Testis (tissue), 3 donors: ENCODE measurements around the gene MDFIC. TPM values are rescaled to one million over a fixed set of nuclear protein-coding genes. Genes with fewer than 3 reads are reported as not detected.

Experiments
- DNase-seq: peaks from one replicate; pipeline ENCODE4 v3.0.0-alpha.2; 2019
- H3K27ac ChIP-seq, 2 donors: fragments of 200-600 bp; sonication (generic); one replicate each; pipeline ENCODE4 v1.5.1; 2019
- H3K27me3 ChIP-seq: fragments of 200-600 bp; sonication (generic); one replicate; pipeline ENCODE4 v1.5.1; 2019
- H3K36me3 ChIP-seq: fragments of 200-600 bp; sonication (generic); one replicate; pipeline ENCODE4 v1.5.1; 2017; ENCODE audit warnings: low read depth; ENCODE audit errors: missing control alignments
- H3K4me1 ChIP-seq: fragments of 200-600 bp; sonication (generic); one replicate; pipeline ENCODE4 v1.5.1; 2019
- H3K4me3 ChIP-seq, 2 donors: fragments of 200-600 bp; sonication (generic); one replicate each; pipeline ENCODE4 v1.5.1; 2017 to 2019
- H3K9me3 ChIP-seq: fragments of 200-600 bp; sonication (generic); one replicate; pipeline ENCODE4 v1.5.1; 2017
- POLR2A ChIP-seq: fragments of 450-650 bp; IDR thresholded peaks from one replicate; pipeline ENCODE4 v1.6.1; 2017; ENCODE audit warnings: antibody characterized with exemption, mild to moderate bottlenecking, moderate library complexity
- WGBS, 2 donors: methylation state at CpG; one replicate each; pipeline ENCODE4 v1.1.5; 2018; 5-methylcytosine and 5-hydroxymethylcytosine counted together
- intact Hi-C: fragments of 100-400 bp; cut with DNase I; formaldehyde crosslinking; loops from one replicate; pipeline ENCODE4 v1.15.1; 2023; ENCODE audit warnings: low total_unique reads
- polyA plus RNA-seq: library from polyadenylated mRNA; stranded (reverse); fragments of 350-450 nt; fragmentation: Illumina TruSeq; extraction: RNeasy Lipid Tissue Mini Kit (QIAGEN cat#74804); gene quantifications from one replicate; pipeline ENCODE4 v1.2.3, GENCODE V29; 2014; ENCODE audit warnings: low read depth, low replicate concordance; ENCODE audit not compliant: insufficient read depth
- total RNA-seq, 2 donors: library from RNA; depleted of rRNA; stranded (reverse); fragments of >200 nt; gene quantifications; one replicate each; pipeline ENCODE4 v1.2.3, GENCODE V29; 2016
- TF ChIP-seq, protein P1 (sequence below), 3 experiments: fragments of 450-650 bp in 2 of 3; fragments of 200-600 bp in 1 of 3; sonication (generic) in 1 of 3; IDR thresholded peaks; one replicate each; pipeline ENCODE4 v1.5.1; 2016 to 2019; ENCODE audit warnings: antibody characterized with exemption in 3 of 3, mild to moderate bottlenecking in 2 of 3, moderate library complexity in 1 of 3

Gene MDFIC
- total and polyA plus RNA-seq, 3 donors from 2014 or later, result 5.8 to 7.6 (median 6.1) TPM

DNA sequence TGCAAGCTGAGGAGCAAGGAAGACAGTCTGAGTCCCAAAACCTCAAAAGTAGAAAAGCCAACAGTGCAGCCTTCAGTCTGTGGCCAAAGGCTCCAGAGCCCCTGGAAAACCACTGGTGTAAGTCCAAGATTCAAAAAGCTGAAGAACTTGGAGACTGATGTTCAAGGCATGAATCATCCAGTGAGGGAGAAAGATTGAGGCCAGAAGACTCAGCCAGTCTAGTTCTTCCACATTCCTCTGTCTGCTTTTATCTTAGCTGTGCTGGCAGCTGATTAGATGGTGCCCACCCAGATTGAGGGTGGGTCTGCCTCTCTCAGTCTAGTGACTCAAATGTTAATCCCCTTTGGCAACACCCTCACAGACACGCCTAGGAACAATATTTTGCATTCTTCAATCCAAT, 20.1 kb upstream of the MDFIC start:
- no peak for TF ChIP-seq POLR2A
- TF ChIP-seq, protein P1, sequence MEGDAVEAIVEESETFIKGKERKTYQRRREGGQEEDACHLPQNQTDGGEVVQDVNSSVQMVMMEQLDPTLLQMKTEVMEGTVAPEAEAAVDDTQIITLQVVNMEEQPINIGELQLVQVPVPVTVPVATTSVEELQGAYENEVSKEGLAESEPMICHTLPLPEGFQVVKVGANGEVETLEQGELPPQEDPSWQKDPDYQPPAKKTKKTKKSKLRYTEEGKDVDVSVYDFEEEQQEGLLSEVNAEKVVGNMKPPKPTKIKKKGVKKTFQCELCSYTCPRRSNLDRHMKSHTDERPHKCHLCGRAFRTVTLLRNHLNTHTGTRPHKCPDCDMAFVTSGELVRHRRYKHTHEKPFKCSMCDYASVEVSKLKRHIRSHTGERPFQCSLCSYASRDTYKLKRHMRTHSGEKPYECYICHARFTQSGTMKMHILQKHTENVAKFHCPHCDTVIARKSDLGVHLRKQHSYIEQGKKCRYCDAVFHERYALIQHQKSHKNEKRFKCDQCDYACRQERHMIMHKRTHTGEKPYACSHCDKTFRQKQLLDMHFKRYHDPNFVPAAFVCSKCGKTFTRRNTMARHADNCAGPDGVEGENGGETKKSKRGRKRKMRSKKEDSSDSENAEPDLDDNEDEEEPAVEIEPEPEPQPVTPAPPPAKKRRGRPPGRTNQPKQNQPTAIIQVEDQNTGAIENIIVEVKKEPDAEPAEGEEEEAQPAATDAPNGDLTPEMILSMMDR (IDR thresholded peaks at IDR 0.05), result no peak
- no peak overlapping the region for H3K4me3 ChIP-seq
- no peaks in the 10 kb centered on the region for H3K36me3 ChIP-seq
- no peaks in the 10 kb centered on the region for H3K27me3 ChIP-seq
- 85 to 93% methylated on average over 1 of the region's 1 CpG for WGBS, 2 donors
- no peak for DNase-seq
- no peak overlapping the region for H3K27ac ChIP-seq
- intact Hi-C loops, result no loop called here
- H3K9me3 ChIP-seq, result no peaks in the 10 kb centered on the region
- H3K4me1 ChIP-seq, result no peaks in the 10 kb centered on the region

DNA sequence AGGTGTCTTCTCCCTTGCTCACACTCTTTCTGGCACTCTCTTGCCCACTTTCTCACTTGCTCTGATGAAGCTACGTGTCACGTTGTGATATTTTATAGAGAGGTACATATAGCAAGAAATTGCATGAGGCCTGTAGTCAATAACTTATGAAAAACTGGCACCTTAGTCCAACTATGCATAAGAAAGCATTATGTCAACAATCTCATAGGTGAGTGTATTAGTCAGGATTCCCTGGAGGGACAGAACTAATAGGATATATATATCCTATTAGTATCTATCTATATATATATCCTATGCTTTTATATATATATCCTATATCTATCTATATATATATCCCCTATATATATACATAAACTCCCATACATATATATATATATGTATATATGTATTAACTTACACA, 18.8 kb upstream of the MDFIC start:
- H3K27me3 ChIP-seq, result no peaks in the 10 kb centered on the region
- H3K27ac ChIP-seq, result no peak overlapping the region
- H3K9me3 ChIP-seq, result no peaks in the 10 kb centered on the region
- H3K36me3 ChIP-seq, result no peaks in the 10 kb centered on the region
- intact Hi-C loops, result no loop called here
- no peak overlapping the region for H3K4me3 ChIP-seq
- H3K4me1 ChIP-seq, result no peaks in the 10 kb centered on the region
- TF ChIP-seq, protein P1 (IDR thresholded peaks at IDR 0.05), result no peak
- TF ChIP-seq POLR2A, result no peak
- 93 to 95% methylated on average over 2 of the region's 2 CpGs for WGBS, 2 donors
- DNase-seq, result no peak

DNA sequence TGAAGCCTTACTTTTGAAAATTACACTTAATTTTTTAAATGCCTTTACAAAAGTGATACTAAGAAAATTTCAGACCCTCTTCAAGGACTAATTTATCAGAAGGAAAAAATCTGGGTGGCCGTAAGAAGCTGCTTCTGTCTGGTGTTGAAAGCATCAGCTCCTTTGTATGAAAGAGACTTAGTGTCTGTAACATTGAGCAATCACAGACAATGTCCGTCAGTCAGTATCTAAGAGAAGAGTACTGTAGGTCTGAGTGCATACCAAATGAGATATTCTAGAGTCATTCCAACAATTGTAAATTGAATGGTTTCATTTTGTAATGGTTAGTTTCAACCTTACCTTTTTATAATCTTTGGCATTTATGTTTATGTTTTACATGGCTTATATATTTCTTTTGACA, 11.1 kb upstream of the MDFIC start:
- WGBS, 2 donors, result 41 to 62% methylated on average over 2 of the region's 2 CpGs

DNA sequence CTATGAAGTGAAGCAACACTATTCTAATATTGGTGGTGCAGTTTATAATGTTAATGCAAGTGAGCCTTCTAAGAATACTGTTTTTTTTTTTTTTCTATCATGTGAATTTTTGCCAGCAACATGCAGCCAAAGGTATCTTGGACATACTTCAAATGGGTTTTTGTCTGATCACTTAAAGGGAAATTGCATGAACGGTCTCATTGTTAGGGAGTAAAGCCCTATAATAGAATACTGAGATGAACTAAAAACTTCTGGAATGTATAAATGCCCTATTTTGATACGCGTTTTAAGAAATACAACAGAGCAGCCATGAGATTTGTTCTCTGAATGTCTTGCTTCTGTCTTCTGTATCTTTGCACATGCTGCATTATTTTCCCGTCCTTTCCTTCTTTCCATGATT, 10.5 kb upstream of the MDFIC start:
- H3K27me3 ChIP-seq, result no peaks in the 10 kb centered on the region
- 70 to 71% methylated on average over 4 of the region's 4 CpGs for WGBS, 2 donors
- H3K27ac ChIP-seq, result no peak overlapping the region
- H3K4me1 ChIP-seq, result no peaks in the 10 kb centered on the region
- DNase-seq, result no peak
- H3K4me3 ChIP-seq, result no peak overlapping the region
- intact Hi-C loops, result no loop called here
- no peak for TF ChIP-seq POLR2A
- TF ChIP-seq, protein P1 (IDR thresholded peaks at IDR 0.05), result no peak
- H3K36me3 ChIP-seq, result no peaks in the 10 kb centered on the region
- H3K9me3 ChIP-seq, result no peaks in the 10 kb centered on the region

More for the DNA sequence above, 11.1 kb upstream of the MDFIC start:
- TF ChIP-seq, protein P1 (IDR thresholded peaks at IDR 0.05), result no peak
- TF ChIP-seq POLR2A, result no peak
- Histone ChIP-seq H3K4me3 (no peak overlapping the region), H3K9me3 (no peaks in the 10 kb centered on the region), H3K36me3 (no peaks in the 10 kb centered on the region), H3K27me3 (no peaks in the 10 kb centered on the region), H3K27ac (no peak overlapping the region), H3K4me1 (no peaks in the 10 kb centered on the region)
- no peak for DNase-seq
- intact Hi-C loops, result no loop called here

DNA sequence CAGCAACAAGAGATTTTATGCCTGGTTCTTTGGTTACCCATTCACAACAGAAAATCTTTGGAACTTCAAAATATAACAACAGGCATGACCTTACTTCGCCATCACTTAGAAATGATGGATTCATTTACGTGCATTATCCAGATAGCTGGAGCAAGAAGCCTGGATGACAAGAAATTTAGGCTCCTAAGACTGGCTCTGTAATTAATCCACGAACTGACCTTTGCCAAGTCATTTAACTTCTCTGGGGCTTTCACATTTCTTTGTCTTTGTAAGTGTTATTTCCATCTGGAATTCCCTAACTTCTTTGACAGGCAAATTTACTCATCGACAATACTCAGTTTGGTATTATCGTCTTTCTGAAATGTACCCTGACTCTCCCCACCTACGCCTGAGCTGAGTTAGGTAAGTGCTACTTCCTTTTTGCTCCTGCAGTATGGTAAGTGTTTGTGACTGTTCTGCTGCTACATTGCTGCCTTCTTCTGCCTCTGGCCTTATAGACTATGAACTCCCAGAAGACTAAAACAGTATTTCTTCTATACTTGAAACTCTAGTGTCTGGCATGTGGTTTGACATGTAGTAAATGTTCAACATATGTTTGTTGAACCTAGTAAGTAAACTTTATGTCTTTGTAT, 5.5 kb upstream of the MDFIC start:
- no peak for TF ChIP-seq POLR2A
- TF ChIP-seq, protein P1 (IDR thresholded peaks at IDR 0.05), result no peak
- Histone ChIP-seq H3K36me3 (no peaks in the 10 kb centered on the region), H3K4me1 (no peaks in the 10 kb centered on the region), H3K4me3 (no peak overlapping the region), H3K27me3 (no peaks in the 10 kb centered on the region), H3K9me3 (no peaks in the 10 kb centered on the region), H3K27ac (no peak overlapping the region)
- no peak for DNase-seq
- intact Hi-C loops, result no loop called here
- 88 to 94% methylated on average over 6 of the region's 6 CpGs for WGBS, 2 donors
